CMK (cell line): ENCODE data around the gene PLPP3.

Experiments
- DNase-seq: peaks from one replicate; pipeline ENCODE4 v3.0.0-alpha.2; 2010; ENCODE audit warnings: low read depth

PLPP3 gene

DNA sequence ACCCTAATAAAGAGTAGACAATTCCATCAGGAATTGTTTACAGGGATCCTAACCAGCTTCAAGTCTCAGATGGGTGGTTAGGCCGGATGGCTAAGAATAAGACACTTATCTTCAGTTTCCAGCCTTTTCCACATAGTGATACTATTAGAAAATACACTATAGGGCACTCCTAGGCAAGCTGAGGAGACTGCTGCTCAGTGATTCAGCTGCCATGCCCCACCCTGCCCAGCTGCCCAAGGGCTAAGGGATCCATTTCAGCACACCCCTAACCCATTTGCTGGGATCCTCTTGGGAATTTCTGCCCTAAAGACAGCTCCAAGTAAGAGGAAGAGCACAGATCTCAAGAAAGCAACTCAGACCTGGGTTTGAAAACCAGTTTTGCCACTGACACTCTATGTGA is 31.9 kb downstream of the PLPP3 start:
- no peak for DNase-seq

DNA sequence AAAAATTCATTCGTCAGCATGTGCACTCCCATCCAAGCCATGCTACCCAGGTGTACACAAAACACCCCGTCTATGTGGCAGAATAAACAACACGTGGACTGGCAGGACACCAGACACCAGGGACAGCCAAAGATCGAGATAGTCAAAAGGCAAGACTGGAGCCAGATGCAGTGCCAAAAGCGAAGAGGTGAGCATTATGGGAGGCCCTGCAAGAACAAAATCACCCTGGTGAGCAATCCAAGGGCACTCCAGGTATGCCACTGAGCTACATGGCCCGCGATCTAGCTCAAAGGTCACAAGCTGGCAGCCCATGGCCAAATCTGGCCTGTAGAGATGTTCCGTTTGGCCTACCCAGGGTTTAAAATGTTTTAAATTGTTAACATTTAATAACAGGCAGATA is 33.7 kb downstream of the PLPP3 start:
- DNase-seq, result no peak

DNA sequence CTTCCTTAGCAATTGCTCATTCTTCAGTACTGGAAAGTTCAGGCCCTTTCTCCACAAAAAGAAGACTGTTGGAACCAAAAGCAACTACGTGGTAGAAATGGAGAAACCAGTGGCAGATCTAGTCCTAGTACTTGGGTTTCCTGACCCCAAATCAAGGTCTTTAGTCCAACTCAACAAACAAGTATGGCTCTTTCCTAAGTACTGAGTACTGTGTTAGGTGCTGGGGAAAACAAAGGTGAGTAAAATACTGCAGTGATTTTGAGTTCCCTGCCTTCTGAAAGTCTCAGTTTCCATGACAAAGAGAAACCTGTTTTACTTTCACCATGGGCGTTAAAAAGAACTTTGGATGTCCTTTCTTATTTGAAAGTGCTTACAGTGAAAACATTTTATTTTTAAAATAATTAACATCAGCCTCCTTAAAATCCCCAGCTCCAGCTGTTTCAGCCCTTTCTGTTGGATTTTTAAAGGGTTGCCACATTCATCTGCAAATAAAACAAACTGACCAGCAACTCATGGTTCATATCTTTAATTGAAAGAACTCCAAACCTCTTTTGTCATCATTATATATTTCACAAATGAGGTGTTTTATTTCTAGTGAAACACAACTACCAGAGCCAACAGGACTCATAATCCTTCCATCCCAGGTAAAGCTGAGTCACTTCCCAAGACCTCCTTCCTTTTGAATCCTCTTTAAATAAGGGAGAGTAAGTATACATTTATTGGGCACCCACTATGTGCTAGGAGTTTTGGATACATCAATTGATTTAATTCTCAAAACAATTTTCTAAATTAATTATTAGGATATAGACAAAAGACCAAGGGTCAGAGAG is 35.4 kb downstream of the PLPP3 start:
- no peak for DNase-seq

DNA sequence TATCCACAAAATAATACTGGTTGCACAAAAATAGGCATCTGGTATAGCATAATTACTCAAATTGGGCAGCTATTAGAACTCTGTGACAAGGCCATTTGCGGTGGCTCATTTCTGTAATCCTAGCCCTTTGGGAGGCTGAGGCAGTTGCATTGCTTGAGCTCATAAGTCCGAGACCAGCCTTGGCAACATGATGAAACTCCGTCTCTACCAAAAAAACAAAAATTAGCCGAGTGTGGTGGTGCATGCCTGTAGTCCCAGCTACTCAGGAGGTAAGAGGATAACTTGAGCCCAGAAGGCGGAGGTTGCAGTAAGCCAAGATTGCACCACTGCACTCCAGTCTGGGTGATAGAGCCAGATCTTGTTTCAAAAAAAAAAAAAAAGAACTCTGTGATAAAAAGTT is 36.7 kb downstream of the PLPP3 start:
- DNase-seq, result no peak

DNA sequence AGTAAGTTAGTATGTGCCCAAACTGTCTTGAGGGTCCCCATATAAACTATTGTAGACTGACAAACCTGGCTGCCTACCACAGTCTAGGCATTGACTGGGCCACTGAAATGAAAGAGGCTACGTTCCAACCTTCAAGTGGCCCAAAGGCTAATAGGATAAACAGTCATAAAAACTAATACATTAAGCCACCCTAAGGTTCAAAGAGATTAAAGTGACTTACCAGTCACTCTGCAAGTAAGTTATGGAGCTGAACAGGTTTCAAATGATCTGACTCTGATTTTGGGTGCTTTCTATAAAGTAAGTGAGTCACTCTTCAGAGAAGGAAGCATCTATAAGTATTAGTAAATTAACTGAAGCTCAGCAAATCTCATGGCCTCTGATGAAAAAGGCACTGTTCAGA is 38.0 kb downstream of the PLPP3 start:
- DNase-seq, result no peak

DNA sequence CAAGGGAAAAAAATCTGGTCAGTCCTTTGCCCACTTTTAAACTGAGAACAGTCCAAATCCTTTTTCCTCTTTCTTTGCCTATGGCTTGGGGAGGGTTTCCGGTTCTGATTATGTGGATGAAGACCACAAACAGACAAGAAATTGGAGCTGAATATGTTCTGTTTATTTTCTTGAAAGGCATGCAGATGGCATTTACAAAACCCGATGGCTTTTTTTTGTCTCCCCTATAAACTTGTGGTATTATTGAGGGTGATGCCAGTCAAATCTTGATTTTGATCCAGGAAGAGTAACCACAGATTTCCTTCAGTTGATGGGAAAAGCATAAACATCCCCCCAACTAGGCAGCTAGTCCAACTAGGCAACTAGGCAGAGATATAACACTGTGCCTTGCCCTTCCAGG is 38.9 kb downstream of the PLPP3 start:
- no peak for DNase-seq

DNA sequence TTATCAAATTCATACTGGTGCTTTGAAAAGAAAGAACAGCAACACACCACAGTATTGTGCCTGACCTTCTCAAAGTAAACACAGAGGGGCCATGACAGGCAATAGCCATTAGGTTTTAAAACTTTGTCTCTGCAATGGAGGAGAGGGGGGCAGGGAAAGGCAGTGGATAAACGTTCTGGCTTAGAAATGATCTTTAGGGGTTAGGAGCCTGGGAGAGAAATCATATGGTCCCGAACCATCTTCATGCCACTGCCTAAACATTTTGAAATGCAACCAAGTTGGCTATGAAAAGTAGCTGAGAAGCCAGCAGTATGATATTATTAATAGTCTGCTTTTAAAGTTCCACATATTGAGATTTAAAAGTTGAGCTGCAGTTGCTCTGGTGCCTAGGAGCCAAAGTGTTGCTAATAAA is 39.8 kb downstream of the PLPP3 start:
- DNase-seq, result no peak

DNA sequence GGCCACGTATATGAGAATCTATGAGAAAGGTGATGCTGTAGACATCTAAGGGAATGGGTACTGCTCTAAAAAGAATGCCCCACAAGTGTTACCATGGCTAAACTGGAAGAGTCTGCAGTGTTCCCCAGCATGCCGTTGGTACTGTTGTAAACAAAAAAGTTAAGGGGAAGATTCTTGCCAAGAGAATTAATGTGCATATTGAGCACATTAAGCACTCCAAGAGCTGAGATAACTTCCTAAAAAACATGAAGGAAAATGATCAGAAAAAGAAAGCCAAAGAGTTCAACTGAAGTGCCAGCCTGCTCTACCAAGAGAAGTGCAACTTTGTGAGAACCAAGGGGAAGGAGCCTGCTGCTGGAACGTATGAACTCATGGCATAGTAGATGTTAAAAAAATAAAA is 40.8 kb downstream of the PLPP3 start:
- DNase-seq, result no peak

DNA sequence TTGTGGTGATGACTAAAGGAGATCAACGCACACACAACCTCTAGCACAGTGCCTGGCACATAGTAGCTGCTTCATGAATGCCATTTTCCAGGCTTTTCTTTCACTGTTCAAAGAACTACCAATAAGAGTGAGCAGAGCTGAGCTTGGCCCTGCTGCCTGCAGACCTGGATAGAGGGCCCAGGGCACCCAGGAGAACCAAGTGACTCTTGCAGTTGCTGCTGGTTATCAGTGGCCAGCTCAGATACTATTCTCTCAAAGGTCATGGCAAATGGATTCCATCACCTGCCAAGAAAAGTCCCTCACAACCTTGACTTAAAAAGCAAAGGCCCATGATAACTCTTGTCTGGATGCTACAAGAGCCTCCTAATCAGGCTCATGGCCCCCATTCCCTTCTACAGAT is 41.7 kb downstream of the PLPP3 start:
- DNase-seq, result no peak

DNA sequence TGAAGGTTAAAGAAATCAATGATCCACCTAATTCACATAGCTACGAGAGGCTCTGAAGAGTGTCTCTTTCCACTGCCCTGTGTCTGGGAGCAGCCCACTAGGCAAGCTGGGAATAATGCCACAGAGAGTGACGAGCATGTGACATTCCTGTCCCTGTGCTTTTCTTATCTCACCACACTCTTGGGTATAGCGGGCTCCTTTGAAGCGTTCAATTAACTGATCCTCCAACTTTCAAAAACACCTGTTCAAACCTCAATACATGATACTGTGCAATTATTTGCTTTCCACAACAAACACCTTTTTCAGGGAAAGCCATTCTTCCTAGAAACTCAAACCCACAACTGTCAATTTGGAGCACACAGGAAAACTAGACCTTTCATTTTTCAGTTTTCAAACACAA is 43.4 kb downstream of the PLPP3 start:
- DNase-seq, result no peak

DNA sequence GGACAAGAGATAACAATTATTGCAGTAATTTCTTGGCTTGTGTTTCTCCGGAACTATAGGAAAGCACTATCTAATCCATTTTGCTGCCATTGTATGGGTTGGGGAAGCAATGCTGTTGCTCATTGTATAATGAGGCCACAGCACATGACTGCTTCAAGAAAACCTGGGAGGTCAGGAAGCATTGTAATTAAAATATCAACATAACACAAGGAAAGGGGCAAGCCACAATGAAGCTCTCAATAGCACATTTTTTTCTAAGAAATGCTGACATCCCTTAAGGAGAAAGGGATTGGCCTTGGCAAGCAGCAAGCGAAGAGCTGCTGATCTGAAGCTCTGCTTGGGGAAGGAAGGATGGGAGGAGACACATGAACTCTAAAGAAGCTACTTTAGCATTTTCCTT is 44.0 kb downstream of the PLPP3 start:
- no peak for DNase-seq

DNA sequence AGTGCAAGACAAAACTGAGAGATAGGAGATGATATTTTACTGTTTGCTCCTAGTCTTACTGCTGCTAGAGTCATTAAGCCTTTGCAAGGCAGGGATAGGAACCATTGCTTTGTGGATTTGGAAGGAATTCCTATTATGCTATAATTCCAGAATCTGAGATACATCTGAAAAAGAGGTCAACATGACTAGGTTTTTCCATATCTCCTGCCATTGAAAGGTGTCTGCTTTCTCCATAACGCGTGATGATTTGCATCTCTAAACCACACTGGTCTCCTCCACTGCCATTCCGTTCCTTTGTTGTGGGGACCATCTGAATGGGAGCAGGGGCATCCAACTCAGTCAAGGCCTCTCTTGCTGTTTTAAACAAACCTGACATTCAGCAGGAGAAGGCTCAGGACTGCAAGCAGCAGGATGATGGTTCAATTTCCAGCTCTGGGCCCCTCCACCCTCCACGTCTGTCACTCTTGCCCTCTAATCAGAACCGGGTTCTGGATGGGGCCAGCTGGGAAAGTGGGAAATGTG is 45.2 kb downstream of the PLPP3 start:
- DNase-seq, result no peak

DNA sequence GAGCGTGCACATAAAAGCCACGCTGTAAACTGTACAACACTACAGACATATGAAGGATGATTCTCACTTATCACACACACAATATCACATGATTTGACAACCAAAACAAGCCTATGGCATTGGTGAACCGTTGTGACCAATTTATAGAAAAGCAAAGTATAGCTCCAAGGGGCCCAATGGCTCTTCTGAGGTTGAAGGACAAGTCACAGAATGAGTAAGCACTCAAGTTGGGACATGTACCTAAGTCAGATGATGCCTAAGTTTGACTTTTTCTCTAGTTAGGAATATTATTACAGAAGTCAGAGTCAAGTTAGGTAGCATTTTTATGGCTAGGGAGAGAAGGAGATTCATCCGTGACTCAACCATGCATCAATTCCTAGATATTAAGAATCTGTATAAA is 45.7 kb downstream of the PLPP3 start:
- no peak for DNase-seq

DNA sequence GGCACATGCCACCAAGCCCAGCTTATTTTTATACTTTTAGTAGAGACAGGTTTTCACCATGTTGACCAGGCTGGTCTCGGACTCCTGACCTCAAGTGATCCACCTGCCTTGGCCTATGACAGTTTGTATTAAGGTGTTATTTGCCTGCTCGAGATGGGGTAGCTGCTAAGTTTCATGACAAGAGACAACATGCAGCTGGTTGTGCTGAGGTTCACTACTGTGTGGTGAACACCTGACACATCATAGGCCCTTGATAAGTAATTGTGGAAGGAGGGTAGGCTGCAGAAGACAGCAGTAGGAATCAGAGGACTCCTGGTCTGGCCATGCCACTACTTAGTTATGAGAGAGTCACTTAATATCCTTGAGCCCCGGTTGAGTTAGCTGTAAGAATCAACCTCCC is 46.2 kb downstream of the PLPP3 start:
- no peak for DNase-seq

DNA sequence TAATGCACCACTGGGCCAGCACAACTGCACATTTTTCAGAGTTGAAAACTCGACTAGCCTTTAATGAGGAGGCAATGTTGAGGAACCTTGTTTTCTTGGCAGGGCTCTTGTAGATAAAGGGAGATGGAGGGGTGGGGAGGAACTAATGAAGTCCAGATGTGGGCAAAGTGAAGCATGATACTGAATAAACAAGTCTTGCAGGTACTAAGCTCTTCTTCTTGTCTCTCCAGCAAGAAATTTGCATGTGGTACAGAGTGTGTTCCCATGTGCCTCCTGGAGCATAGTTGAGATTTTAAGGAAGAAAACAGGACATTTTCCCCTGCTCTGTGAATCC is 47.0 kb downstream of the PLPP3 start:
- DNase-seq, result no peak

DNA sequence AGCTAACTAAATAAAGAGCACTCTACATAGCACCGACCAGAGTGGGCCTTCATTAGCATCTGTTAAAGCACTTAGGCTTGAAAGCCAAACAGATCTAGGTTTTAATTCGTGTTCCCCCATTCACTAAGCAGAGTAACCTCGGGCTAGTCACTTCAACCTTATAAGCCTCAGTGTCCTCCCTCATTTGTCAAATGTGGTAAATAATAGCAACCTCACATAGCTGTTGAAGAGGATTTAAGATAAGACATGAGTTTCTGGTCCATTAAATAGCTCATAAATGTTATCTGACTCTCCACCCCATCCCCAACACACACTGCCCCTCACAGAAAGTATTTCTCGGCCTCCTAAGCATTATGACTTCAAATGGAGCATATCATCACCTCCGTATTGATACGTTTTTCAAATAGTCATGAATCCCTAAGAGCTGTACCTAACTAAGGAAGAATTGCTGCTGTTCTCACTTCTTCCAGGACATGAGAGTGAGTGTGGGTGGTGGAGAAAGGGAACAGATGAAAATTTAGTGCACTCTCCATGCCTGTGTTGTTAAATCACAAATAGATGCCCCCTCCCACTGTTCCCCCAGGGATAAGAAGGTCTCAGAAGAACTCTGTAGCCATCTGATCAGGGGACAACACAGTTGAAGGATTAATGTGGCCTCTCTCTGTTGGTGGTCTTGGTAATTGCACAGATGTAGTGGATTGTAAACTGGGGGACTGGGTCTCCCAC is 47.6 kb downstream of the PLPP3 start:
- DNase-seq, result no peak

DNA sequence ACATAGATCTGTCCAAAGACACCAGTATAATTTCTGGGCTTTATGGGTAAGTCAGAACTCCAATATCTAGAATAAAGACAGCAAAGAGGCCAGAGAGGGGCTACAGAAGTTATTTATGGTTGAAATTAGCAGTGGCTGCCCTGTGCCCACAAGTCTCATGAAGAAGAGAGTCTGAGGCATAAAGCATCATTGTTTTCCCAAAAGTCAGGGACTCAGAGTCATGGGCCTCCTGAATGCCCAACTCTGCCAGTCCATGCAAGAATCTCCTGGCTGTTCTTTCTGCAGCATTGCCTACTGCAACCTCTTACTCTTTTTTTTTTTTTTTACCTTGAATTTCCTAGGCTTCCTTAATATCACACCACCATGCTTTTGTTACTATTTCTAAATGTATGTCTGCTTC is 49.6 kb downstream of the PLPP3 start:
- no peak for DNase-seq

DNA sequence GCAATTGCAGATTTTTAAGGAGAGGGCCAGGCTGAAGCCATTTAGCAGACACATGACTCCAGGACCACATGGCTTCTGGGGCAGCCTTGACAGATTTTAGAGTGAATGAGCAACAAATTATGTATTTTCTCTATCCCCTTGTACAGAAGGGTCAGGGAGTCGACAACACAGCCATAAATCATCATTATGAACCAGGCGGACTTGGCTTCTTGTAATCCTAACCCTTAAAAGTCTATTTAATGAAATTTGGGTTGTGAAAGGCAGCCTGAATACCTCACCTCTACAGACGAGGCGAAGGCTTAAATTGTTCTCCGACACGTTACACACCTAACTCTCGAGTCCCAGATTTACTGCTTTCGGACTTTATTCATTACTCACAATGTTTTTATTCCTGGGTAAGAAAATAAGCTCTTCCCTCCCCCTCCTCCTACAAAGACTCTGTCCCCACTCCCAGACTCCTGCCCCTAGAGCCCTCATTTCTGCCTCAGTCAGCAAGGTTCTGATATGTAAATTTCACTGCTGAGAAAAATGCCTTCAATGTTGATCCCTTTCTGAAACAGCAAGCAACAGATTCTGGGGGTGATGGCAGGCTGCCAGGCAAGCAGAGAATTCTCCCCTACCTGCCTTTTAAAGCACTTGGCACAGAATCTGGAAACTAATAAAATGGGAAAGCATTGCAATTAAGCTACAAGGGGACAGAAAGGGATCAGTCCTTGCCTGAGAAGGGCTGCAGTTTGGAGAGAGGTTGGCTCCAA is 51.6 kb downstream of the PLPP3 start:
- no peak for DNase-seq

DNA sequence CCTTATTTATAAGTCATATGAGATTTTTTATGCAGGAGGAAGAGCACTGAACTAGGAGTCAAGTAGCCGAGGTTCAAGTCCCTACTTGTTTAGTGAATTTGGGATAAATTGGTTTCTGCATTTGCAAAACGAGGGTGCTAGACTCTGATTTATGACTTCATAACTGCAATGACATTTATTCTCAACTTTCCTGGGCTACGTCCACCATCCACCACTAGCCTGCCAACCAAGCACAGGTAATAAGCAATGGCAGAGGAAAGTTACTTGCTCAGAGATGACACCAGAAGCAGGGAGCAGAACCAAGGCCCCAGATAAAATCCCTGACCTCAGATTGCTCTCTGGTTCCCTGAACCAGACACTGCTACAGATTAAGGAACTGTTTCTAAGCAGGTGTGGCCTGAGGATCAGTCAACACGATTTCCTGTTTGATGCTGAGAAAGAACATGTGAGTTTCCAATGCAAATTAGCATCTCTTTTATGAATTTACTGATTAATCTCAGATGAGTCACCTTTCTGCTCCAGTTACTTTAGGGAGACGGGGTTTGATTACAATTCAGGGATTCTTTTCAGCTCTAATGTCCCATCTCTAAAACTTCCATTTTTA is 52.7 kb downstream of the PLPP3 start:
- no peak for DNase-seq

DNA sequence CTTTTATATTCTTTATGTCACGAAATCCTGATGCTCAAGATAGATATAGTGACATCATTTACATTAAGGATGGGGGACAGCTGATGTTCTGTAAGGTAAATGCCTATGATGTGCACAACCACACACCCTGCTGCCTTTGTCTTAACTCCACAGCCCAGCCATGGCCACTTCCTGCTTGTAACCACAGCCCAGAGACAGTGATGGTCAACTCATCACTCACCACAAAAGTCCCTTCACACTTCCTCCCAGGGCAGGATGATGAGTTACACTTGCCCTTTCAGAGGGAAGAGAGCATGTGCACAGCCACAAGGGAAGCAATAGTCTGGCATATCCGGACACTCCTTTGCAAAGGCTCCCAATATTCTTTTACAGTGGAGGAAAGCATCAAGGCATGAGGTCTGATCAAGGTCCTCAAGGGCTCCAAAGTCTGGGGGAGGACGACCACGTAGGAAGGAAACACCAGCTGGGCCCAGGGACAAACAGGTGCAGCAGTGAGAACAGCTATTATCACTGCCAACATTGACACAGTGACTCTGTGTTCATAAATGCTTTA is 53.8 kb downstream of the PLPP3 start:
- peak; percentile 86 for DNase-seq

DNA sequence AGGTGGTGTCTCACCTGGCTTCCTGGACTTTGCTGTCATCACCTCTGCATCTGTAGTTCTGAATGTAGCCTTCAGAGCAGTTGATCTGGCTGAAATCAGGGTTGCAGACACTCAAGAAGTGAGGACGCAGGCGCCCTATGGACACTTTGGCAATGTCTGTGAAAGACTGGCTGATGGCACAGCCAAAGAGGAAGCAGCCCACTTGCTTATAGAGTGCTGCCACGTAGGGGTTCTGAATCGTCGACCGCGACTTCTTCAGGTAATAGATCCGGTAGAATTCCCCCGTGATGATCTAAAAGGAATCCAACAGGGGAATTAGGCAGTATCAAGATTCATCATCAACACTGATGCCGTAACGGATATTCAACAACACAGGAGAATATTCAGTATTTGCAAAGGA is 55.1 kb downstream of the PLPP3 start:
- DNase-seq, result no peak

DNA sequence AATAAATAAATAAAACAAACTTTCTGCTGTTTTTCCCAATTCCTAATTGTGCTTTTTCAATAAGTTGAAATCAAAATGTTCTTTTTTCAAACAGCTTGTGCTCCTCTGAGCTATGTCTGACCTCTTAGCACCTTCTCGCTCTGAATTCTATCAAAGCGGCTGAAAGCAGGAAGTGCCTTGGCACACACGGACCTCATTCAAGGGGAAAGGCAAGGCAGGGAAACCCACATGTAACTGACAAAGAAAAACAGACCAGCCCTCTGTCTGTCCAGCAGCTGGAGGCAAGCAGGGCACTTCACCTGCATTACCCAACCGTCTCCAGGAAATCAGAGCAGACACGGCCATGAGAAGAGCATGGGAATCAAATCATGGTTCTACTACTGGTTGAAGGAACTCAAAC is 56.7 kb downstream of the PLPP3 start:
- DNase-seq, result no peak
